ENCODE measurements around the gene CSF3.

GRCh38 chr17:40000161-40000560, 15.1 kb upstream of the CSF3 start:
- no peak for TF ChIP-seq CTCF (IDR thresholded peaks at IDR 0.05)
- TF ChIP-seq POLR2AphosphoS5 (IDR thresholded peaks at IDR 0.05; ENCODE audit: low read depth, low read length), result no peak
- no peak for TF ChIP-seq REST (IDR thresholded peaks at IDR 0.05; ENCODE audit: insufficient read depth in 1 of 2, low read depth in 2 of 2, low read length in 1 of 2)
